Muscle of leg (tissue), 11 donors: Measurements from ENCODE around the gene PISD. TPM values are rescaled to one million over a fixed set of nuclear protein-coding genes. Genes with fewer than 3 reads are reported as not detected.

Experiments used
- DNase-seq: peaks from one replicate; pipeline ENCODE4 v3.0.0; 2013
- H3K27ac ChIP-seq: one replicate; pipeline ENCODE4 v1.5.1; 2013; ENCODE audit warnings: mild to moderate bottlenecking, low read length, control low read depth
- H3K27me3 ChIP-seq: one replicate; pipeline ENCODE4 v1.6.1; 2013; ENCODE audit warnings: low read length; ENCODE audit not compliant: control insufficient read depth, insufficient read depth
- H3K36me3 ChIP-seq: one replicate; pipeline ENCODE4 v1.6.1; 2013; ENCODE audit warnings: low read length; ENCODE audit not compliant: control insufficient read depth, insufficient read depth
- H3K4me1 ChIP-seq: one replicate; pipeline ENCODE4 v1.6.1; 2013; ENCODE audit warnings: low read length; ENCODE audit not compliant: control insufficient read depth, insufficient read depth
- H3K4me3 ChIP-seq: one replicate; pipeline ENCODE4 v1.5.1; 2013; ENCODE audit warnings: low read length, control low read depth
- H3K9me3 ChIP-seq: replicated peaks from 2 replicates; pipeline ENCODE4 v1.6.1; 2013; ENCODE audit warnings: low read depth, low read length; ENCODE audit not compliant: control insufficient read depth
- WGBS: methylation state at CpG from one replicate; pipeline ENCODE4 v1.1.5; 2013; ENCODE audit warnings: missing lambda C conversion rate; ENCODE audit not compliant: insufficient coverage; 5-methylcytosine and 5-hydroxymethylcytosine counted together
- polyA plus RNA-seq, 8 donors: library from polyadenylated mRNA; unstranded; fragments of 120-200 nt; gene quantifications; one replicate each; pipeline versions ENCODE4 v1.2.1 to v1.2.3, GENCODE V29; 2013; ENCODE audit warnings: inconsistent platforms in 1 of 8, low replicate concordance in 1 of 8; ENCODE audit not compliant: insufficient read length in 8 of 8, insufficient read depth in 1 of 8
- total RNA-seq: library from RNA; stranded (reverse); fragments of 120-200 nt; gene quantifications from one replicate; pipeline ENCODE4 v1.2.4, GENCODE V29; 2013

The PISD gene
- total and polyA plus RNA-seq, 9 donors = 16.1 to 22.6 (median 19.5) TPM

GRCh38 chr22:31627223-31627731, 34.7 kb downstream of the PISD start:
- peaks cover 24% of the 10 kb centered on the region for H3K36me3 ChIP-seq

GRCh38 chr22:31626427-31627150, 35.4 kb downstream of the PISD start:
- no peaks in the 10 kb centered on the region for H3K9me3 ChIP-seq
- WGBS = 82% methylated on average over 14 of the region's 15 CpGs
- peaks cover 49% of the 10 kb centered on the region for H3K4me1 ChIP-seq
- peaks cover 29% of the 10 kb centered on the region for H3K36me3 ChIP-seq
- H3K27ac ChIP-seq = peak overlapping the region; percentile 78
- no peak overlapping the region for H3K4me3 ChIP-seq
- H3K27me3 ChIP-seq = no peaks in the 10 kb centered on the region
- DNase-seq = peak; percentile 83

More at GRCh38 chr22:31627223-31627731, 34.7 kb downstream of the PISD start:
- Histone ChIP-seq H3K9me3 (no peaks in the 10 kb centered on the region), H3K27ac (peak overlapping the region; percentile 78), H3K27me3 (no peaks in the 10 kb centered on the region), H3K4me1 (peaks cover 49% of the 10 kb centered on the region), H3K4me3 (no peak overlapping the region)
- no peak for DNase-seq
- 45% methylated on average over 2 of the region's 8 CpGs for WGBS

- no peaks in the 10 kb centered on the region for H3K27me3 ChIP-seq
- peaks cover 41% of the 10 kb centered on the region for H3K4me1 ChIP-seq
- H3K4me3 ChIP-seq = no peak overlapping the region
- H3K9me3 ChIP-seq = no peaks in the 10 kb centered on the region
- H3K27ac ChIP-seq = peak overlapping the region; percentile 78
- 37% methylated on average over 27 of the region's 31 CpGs for WGBS
- DNase-seq = peak; percentile 62
- H3K36me3 ChIP-seq = peaks cover 37% of the 10 kb centered on the region
Observed at GRCh38 chr22:31625661-31626426, 36.2 kb downstream of the PISD start.

GRCh38 chr22:31625257-31625640, 36.8 kb downstream of the PISD start:
- Histone ChIP-seq H3K4me3 (no peak overlapping the region), H3K36me3 (peaks cover 43% of the 10 kb centered on the region), H3K27me3 (no peaks in the 10 kb centered on the region), H3K9me3 (no peaks in the 10 kb centered on the region), H3K4me1 (peaks cover 39% of the 10 kb centered on the region), H3K27ac (no peak overlapping the region)
- 67% methylated on average over 5 of the region's 7 CpGs for WGBS
- DNase-seq = no peak

GRCh38 chr22:31623592-31624304, 38.3 kb downstream of the PISD start:
- Histone ChIP-seq H3K27ac (no peak overlapping the region), H3K4me1 (peaks cover 29% of the 10 kb centered on the region), H3K9me3 (no peaks in the 10 kb centered on the region), H3K4me3 (no peak overlapping the region), H3K36me3 (peaks cover 50% of the 10 kb centered on the region), H3K27me3 (no peaks in the 10 kb centered on the region)
- 83% methylated on average over 14 of the region's 18 CpGs for WGBS
- no peak for DNase-seq

GRCh38 chr22:31622980-31623379, 39.0 kb downstream of the PISD start:
- H3K36me3 ChIP-seq = peaks cover 53% of the 10 kb centered on the region
- H3K27ac ChIP-seq = no peak overlapping the region
- DNase-seq = no peak
- H3K9me3 ChIP-seq = no peaks in the 10 kb centered on the region
- H3K27me3 ChIP-seq = no peaks in the 10 kb centered on the region
- peaks cover 29% of the 10 kb centered on the region for H3K4me1 ChIP-seq
- H3K4me3 ChIP-seq = no peak overlapping the region
- WGBS = 89% methylated on average over 1 of the region's 1 CpG

- Histone ChIP-seq H3K4me1 (peaks cover 25% of the 10 kb centered on the region), H3K9me3 (no peaks in the 10 kb centered on the region), H3K27ac (no peak overlapping the region), H3K27me3 (no peaks in the 10 kb centered on the region), H3K4me3 (no peak overlapping the region), H3K36me3 (peaks cover 64% of the 10 kb centered on the region)
- WGBS = 85% methylated on average over 19 of the region's 19 CpGs
- no peak for DNase-seq
Observed at GRCh38 chr22:31621507-31622124, 40.4 kb downstream of the PISD start.

GRCh38 chr22:31620756-31621480, 41.1 kb downstream of the PISD start:
- H3K4me1 ChIP-seq = peaks cover 25% of the 10 kb centered on the region
- no peak overlapping the region for H3K27ac ChIP-seq
- peaks cover 67% of the 10 kb centered on the region for H3K36me3 ChIP-seq
- no peaks in the 10 kb centered on the region for H3K9me3 ChIP-seq
- 88% methylated on average over 11 of the region's 20 CpGs for WGBS
- no peak for DNase-seq
- no peak overlapping the region for H3K4me3 ChIP-seq
- H3K27me3 ChIP-seq = no peaks in the 10 kb centered on the region

- no peak overlapping the region for H3K27ac ChIP-seq
- no peaks in the 10 kb centered on the region for H3K27me3 ChIP-seq
- H3K9me3 ChIP-seq = no peaks in the 10 kb centered on the region
- no peak for DNase-seq
- H3K36me3 ChIP-seq = peaks cover 64% of the 10 kb centered on the region
- H3K4me3 ChIP-seq = no peak overlapping the region
- WGBS = 87% methylated on average over 8 of the region's 14 CpGs
- peaks cover 27% of the 10 kb centered on the region for H3K4me1 ChIP-seq
Observed at GRCh38 chr22:31619611-31620300, 42.3 kb downstream of the PISD start.
